ENCODE data around the gene DCAF4.

Gene DCAF4, protein sequence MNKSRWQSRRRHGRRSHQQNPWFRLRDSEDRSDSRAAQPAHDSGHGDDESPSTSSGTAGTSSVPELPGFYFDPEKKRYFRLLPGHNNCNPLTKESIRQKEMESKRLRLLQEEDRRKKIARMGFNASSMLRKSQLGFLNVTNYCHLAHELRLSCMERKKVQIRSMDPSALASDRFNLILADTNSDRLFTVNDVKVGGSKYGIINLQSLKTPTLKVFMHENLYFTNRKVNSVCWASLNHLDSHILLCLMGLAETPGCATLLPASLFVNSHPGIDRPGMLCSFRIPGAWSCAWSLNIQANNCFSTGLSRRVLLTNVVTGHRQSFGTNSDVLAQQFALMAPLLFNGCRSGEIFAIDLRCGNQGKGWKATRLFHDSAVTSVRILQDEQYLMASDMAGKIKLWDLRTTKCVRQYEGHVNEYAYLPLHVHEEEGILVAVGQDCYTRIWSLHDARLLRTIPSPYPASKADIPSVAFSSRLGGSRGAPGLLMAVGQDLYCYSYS

GRCh38 chr14:72926292-72927028 lies at the start of gene DCAF4:
TSS of gene DCAF4 (plus strand) at chr14:72926464. CDS start at chr14:72937979, 11,515 bp downstream.
- peak; percentile 59 to 94 (median 88) for DNase-seq

DNA sequence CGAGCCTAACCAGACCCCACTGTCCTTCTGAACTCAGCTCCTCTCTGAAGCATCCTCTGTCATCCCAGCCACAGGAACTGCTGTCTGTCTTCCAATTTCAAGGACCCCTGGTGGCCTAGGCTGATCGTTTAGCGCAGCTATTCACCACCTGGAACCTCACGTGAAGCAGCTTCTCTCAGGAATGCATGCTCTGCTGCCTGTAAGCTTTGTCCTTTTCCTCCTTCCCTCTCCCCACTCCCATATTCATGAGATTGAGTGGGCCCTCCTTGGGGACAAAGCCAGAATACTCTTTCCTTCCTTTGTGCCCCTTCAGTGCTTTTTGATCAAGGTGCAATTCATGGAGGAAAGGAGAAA lies 49.6 kb upstream of the DCAF4 start:
- DNase-seq, result peak in 1 of 14 donors; percentile 57

DNA sequence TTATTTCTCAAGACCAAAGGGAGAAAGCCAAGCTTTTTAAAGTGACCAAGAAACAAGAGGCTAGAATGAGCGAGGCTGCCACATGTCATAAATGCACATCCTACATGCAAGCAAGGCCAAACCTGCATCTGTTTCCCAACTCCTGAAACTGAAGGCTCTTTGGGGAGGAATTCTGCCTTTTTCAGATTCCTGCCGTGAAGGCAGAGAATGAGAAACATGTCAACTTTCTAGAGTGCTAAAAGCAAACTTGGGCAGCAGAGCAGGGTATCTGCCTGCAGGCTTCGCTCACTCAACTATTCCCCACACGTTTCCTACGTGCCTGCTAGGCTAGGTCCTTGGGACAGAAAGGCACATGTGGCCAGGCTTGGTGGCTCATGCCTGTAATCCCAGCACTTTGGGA lies 47.5 kb upstream of the DCAF4 start:
- no peak for DNase-seq

GRCh38 chr14:72879431-72879830 lies 46.8 kb upstream of the DCAF4 start:
- no peak for DNase-seq

GRCh38 chr14:72880164-72880563 lies 46.1 kb upstream of the DCAF4 start:
- no peak for DNase-seq

- DNase-seq, result no peak
These were observed 45.4 kb upstream of the DCAF4 start for GRCh38 chr14:72880820-72881219.

GRCh38 chr14:72881543-72881942 lies 44.7 kb upstream of the DCAF4 start:
- DNase-seq, result no peak

- DNase-seq, result no peak
These were observed 44.2 kb upstream of the DCAF4 start for GRCh38 chr14:72882047-72882446.

DNA sequence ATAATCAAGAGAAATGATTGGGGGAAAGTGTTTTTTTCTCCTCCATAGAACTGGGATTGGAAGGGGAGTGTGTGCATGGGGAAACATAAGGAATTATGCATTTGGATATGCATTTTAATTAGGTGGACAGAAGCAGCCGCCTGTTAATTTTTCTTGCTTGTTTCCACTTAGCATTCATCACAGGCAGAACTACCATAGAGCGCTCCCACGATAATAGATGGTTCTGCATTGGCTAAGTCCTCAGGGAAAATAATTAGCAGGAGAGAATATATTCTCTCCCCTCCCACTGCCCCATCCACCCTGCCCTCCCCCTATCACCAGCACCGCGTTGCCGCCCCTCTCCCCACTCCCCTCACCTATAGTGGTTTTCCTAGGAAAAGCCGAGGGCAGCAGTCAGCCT lies 43.8 kb upstream of the DCAF4 start:
- DNase-seq, result no peak

DNA sequence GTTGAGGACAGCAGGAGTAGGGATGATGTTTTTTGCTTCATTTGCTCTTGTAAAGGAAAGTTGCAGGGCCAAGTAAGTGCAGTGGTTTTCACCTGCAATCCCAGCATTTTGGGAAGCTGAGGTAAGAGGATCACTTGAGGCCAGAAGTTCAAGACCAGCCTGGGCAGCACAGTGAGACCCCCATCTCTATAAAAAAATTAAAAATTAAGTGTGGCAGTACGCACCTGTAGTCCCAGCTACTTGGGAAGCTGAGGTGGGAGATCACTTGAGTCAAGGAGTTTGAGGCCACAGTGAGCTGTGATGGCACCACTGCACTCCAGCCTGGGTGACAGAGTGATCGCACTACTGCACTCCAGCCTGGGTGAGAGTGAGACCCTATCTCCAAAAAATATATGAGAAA lies 43.2 kb upstream of the DCAF4 start:
- no peak for DNase-seq

GRCh38 chr14:72883961-72884360 lies 42.3 kb upstream of the DCAF4 start:
- DNase-seq, result peak in 1 of 14 donors; percentile 11

- no peak for DNase-seq
These were observed 41.9 kb upstream of the DCAF4 start for GRCh38 chr14:72884386-72884785.

- DNase-seq, result no peak
These were observed 38.8 kb upstream of the DCAF4 start for GRCh38 chr14:72887514-72887913.

- no peak for DNase-seq
These were observed 38.1 kb upstream of the DCAF4 start for GRCh38 chr14:72888192-72888591.

DNA sequence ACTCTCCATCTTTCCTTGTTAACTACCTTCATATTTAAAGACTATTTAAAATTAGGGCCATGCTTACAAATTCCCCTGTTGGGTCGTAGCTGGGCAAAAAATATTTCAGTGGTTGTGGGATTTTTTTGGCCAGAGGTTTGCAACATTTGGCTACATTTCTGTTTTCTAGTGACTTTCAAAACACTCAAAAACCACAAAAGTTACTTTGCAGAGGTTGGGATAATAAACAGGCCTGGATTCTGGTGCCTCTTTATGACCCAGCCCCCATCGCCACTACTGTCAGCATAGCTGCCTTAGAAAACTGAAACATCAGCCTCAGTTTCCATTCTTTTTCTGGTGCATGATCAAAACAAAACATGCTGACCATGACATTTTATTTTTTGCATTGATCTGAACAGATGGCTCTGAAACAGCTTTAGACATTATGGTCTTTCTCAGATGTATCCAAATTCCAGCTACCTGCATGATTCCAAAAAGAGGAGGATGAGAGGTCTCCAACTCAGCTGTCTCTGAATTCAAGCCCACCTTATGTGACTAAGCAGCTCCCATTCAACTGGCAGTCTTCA lies 37.5 kb upstream of the DCAF4 start:
- DNase-seq, result no peak

- DNase-seq, result no peak
These were observed 36.9 kb upstream of the DCAF4 start for GRCh38 chr14:72889366-72889765.

DNA sequence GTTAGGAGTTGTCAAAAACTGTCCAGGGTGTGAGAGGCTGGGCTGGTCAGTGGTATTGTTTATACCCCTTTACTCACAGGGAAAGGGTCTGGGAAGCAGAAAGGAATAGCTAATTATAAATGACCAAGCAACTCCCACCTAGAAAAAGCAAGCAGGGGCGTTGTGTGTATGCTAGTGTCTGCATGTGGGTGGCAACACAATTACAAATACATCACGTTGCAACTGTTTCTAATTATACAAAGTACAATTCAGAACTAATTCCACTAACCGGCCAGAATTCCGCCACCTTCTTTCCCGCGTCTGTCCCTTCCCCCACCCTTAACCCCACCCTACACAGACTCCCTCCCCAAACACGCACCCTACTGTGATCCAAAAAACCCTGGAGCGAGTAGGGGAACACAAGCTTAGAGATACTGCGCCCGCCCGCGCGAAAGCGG lies 34.6 kb upstream of the DCAF4 start:
- DNase-seq, result no peak

DNA sequence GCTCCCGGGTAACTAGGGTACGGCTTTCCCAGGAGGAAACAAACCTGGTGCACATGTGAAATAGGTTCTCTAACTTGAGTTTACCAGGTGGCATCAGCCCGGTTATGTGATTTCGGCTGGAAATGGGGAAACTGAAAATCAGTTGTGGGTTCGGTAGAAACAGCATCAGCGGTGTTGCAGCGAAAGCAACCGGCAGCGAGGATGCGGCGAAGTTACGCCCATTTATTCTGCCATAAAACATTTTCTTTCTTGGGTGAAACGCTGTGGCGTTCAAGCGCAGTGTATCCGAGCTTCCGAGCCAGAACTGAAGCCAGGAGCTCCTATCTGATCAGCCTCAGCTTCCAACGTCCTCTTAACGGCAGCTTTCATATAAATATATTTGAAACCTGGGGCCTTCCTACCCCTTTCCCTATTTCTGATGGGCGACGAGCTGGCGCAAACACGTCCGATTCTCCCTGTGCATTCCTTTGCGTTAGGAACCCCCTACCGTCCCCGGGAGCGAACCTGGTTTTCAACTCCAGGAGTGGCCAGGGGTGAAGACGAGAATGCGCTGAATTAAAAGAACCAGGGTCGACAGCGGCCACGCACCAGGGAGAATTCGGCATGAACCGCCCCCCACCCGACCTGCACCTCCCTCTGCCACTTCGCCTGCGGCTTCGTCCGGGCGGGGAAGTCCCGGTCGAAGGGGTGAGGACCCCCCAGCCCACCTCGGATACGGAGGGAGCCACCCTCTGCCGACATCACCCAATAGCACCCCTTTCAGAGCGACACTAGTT lies 34.0 kb upstream of the DCAF4 start:
- DNase-seq, result peak in 7 of 14 donors; percentile 16 to 61 (median 27)

DNA sequence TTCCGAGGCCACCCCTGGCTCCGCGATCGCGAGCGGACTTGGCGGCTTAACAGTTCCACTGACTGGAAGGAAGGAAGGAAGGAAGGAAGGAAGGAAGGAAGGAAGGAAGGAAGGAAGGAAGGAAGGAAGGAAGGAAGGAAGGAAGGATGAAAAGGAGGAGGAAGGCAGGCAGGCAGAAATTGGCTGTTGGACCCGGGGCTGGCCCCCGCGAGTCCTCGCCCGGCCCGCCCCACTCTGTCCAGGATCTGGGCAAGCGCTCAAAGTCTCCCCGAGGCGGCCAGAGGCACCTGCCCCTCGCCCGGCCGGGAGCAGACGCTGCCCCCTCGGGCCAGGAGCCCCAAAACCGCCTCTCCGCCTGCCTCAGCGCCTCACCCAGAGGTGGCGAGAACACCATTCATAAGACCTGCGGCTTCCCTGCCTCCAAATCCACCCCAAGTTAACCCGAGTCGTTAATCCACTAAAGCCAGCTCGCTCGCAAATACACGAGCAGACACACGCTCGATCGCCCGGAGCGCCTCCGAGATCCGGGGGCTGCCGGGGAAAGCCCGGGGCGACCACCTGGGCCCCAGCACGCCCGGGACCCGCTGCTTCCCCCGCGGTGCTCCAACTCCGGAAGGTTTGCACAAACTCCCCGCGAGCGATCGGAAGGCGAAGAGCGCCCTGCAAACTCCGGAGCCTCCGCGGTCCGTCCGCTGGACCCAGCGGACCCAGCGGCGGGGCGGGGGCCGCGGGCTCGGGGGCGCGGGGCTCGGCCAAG lies 33.2 kb upstream of the DCAF4 start:
- peak in 12 of 14 donors; percentile 15 to 72 (median 42) for DNase-seq

- peak; percentile 30 to 98 (median 94) for DNase-seq
These were observed 32.5 kb upstream of the DCAF4 start, which contains the start of gene DPF3 for GRCh38 chr14:72893636-72894322. TSS of gene DPF3 (minus strand) at chr14:72894101. CDS start at chr14:72894088, 13 bp downstream.

GRCh38 chr14:72894323-72894622 lies 32.0 kb upstream of the DCAF4 start:
- no peak for DNase-seq

Data from C1 segment of cervical spinal cord (tissue), 14 donors.